Stimulated activated naive CD8-positive, alpha-beta T cell treated with anti-CD3 and anti-CD28 coated beads, Interleukin-15, Interleukin-2, amounts not matched to agents 100 U/mL and 50 U/mL, for 24 hours (primary cell): Measurements from ENCODE around the gene PTH2R.
"Not testable (repeated sequence)": the region's sequence is repeated elsewhere in the genome, so short reads cannot be mapped to it uniquely, and the experiment has no call there.

ENCODE experiments used
- ATAC-seq: fragments of 150-1000 bp; cut with Tn5 transposase; one replicate; pipeline ENCODE4 v1.10.0; 2021
- DNase-seq: peaks from one replicate; pipeline ENCODE4 v3.0.0; 2021

PTH2R gene

DNA sequence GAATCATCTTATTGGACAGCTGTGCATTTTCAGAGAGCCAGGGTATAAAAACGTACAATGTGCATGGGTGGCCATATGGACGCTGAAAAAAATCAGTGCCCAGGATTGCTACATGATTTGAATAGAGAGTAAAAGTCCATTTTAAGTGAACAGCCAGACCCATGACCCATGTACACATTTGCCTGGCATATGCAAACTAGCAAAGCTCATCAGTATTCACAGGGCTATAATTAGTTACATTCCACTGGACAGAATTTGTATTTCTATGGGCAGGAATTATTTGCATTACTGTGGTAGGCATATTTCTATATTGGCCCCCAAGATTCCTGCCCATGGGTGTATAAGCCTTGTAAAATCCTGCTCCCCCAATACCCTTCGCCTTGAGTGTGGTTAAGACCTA lies 78.8 kb downstream of the PTH2R start:
- no peak for ATAC-seq
- DNase-seq: no peak

GRCh38 chr2:208488686-208489564 lies 82.3 kb downstream of the PTH2R start:
- ATAC-seq (no peak), DNase-seq (no peak)

DNA sequence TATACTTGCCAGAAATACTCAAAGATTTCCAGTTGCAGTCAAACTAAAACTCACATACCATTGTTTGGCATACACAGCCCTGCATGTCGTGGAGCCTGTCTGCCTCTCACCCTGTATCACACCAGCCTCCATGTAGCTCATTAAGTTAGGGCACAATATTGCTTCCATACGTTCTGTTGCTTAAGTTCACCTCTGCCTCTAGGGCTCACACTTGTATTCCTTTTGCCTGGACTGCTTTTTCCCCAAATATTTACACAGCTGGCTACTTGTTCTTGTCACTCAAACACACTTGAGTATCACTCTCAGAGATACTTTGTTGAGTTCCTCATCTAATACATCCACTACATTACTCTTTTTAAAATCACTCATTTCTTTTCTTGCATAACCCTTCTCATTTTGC lies 83.1 kb downstream of the PTH2R start:
- DNase-seq (no peak), ATAC-seq (no peak)

DNA sequence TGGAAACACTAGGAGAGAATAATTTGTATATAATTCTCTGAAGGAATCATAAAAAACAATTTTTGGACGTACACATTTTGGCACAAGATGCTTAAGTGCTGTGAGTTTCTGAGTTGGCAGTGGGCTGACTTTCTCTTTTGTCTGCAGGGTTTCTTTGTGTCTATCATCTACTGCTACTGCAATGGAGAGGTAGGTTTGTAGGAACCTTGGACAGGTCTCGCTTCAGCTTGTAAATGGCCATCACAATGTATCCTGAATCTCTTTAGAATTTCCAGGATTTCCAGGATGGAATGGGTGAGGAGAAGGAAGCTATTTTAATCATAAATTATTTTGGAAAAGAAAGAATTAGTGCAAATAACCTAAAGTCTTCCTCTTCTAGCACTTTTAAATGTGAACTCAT lies 83.9 kb downstream of the PTH2R start:
- ATAC-seq (no peak), DNase-seq (no peak)

- DNase-seq: no peak
- no peak for ATAC-seq
These were observed 85.0 kb downstream of the PTH2R start for GRCh38 chr2:208491641-208492040.

DNA sequence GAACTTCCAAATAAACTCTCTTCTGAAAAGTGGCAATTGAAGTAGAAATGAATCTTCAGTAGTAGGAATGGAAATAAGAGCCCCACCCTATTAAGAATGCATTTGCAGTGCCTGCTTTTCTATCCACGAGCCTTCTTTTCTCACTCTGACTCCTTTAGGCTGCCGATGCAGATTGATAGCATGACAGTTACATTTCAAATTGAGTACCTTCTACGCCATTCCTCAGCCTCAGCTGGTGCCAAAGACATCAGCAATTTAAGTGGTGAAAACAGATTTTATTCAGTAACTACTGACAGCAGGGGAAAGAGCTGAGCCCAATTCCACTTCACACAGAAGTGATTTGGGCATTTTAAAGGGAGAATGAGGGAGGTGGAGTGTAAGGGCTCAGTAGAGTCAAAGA lies 85.5 kb downstream of the PTH2R start:
- DNase-seq (no peak), ATAC-seq (no peak)

- ATAC-seq (no peak), DNase-seq (no peak)
These were observed 86.6 kb downstream of the PTH2R start for GRCh38 chr2:208493186-208493585.

DNA sequence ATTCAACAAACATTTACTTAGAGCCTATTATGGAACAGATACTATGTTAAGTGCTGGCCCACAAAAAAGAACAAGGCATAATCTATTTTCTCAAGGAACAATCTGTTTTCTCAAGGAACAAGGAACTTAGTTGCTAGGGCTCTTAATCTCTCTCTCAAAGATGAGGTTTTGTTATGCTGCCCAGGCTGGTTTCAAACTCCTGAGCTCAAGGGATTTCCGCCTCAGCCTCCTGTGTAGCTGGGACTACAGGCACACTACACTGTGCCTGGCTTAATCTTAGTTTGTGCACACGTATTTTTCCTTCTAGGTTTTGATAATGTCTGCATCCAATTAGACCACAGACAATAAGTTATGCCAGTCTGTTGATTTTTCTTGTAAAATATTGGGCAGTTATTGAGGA lies 89.5 kb downstream of the PTH2R start:
- DNase-seq (no peak), ATAC-seq (no peak)

- ATAC-seq: no peak
- DNase-seq: no peak
These were observed 94.6 kb downstream of the PTH2R start for GRCh38 chr2:208501206-208501605.

- ATAC-seq: no peak
- no peak for DNase-seq
These were observed 95.7 kb downstream of the PTH2R start for GRCh38 chr2:208502288-208502687.

GRCh38 chr2:208505365-208505764 lies 98.8 kb downstream of the PTH2R start:
- not testable (repeated sequence) for DNase-seq

GRCh38 chr2:208509586-208509985 lies 103.0 kb downstream of the PTH2R start:
- no peak for DNase-seq
- no peak for ATAC-seq

More at GRCh38 chr2:208505365-208505764, 98.8 kb downstream of the PTH2R start:
- ATAC-seq: not testable (repeated sequence)

GRCh38 chr2:208511016-208511415 lies 104.4 kb downstream of the PTH2R start:
- DNase-seq (no peak), ATAC-seq (no peak)

DNA sequence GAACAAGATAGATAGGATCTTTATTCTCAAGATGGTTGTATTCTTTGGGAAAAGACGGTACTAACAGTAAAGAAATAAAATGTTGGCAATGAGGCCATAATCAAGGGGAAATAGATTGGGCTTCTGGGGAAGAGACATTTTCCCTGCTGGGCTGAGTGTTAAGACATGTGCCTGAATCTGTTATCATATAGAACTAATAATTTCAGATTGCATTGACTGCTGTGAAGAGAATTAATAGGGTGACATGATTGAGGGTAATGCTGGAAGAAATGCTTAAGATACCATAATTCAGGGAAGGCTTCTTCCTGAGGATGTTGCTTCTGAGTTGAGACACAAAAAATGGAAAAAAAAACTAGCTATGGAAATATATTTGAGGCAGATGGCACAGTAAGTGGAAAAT lies 105.0 kb downstream of the PTH2R start:
- ATAC-seq: no peak

GRCh38 chr2:208515099-208515498 lies 108.5 kb downstream of the PTH2R start:
- no peak for DNase-seq
- ATAC-seq: no peak

More for the DNA sequence above, 105.0 kb downstream of the PTH2R start:
- DNase-seq: no peak

DNA sequence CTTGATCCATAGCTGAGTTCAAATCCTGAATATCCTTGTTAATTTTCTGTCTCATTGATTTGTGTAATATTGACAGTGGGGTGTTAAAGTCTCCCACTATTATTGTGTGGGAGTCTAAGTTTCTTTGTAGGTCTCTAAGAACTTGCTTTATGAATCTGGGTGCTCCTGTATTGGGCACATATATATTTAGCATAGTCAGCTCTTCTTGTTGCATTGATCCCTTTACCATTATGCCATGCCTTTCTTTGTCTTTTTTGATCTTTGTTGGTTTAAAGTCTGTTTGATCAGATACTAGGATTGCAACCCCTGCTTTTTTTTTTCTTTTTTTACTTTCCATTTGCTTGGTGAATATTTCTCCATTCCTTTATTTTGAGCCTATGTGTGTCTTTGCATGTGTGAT lies 116.5 kb downstream of the PTH2R start:
- DNase-seq, ATAC-seq: not testable (repeated sequence)

DNA sequence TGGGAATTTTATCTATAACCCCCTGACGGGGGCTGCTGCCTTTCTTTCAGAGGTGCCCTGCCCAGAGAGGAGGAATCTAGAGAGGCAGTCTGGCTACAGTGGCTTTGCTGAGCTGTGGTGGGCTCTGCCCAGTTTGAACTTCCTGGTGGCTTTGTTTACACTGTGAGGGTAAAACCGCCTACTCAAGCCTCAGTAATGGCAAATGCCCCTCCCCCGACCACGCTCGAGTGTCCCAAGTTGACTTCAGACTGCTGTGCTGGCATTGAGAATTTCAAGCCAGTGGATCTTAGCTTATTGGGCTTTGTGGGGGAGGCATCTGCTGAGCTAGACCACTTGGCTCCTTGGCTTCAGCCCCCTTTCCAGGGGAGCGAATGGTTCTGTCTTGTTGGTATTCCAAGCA lies 118.6 kb downstream of the PTH2R start:
- not testable (repeated sequence) for ATAC-seq, DNase-seq

DNA sequence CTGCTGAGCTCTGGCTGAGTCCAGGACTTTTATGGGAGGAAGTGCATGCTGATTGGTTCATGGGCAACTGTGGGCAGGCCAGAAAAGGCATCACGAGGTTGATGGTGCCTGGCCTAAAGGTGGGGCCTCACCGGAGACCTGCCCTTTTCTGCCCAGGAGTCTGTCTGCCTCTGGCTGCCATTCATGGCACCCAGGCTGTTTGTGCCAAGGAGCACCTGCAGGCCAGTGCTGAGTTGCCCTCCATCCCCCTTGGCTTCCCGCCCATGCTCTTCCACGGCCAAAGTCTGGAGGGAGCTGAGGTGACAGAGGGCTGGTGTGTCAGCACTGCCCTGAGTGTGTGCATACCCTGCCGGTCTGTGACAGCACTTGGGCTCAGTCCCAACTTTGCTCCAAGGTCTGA lies 123.2 kb downstream of the PTH2R start:
- ATAC-seq: no peak
- no peak for DNase-seq

GRCh38 chr2:208531361-208531760 lies 124.8 kb downstream of the PTH2R start:
- DNase-seq (no peak), ATAC-seq (no peak)

DNA sequence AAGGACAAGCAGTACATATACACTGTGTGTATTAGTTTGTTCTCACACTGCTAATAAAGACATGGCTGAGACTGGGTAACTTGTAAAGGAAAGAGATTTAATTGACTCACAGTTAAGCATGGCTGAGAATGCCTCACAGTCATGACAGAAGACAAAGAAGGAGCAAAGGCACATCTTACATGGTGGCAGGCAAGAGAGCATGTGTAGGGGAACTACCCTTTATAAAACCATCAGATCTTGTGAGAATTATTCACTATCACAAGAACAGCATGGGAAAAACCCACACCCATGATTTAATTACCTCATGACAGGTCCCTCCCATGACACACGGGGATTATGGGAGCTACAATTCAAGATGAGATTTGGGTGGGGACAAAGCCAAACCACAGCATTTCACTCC lies 129.0 kb downstream of the PTH2R start:
- not testable (repeated sequence) for DNase-seq, ATAC-seq

GRCh38 chr2:208541461-208541988 lies 134.9 kb downstream of the PTH2R start:
- ATAC-seq (no peak), DNase-seq (no peak)

GRCh38 chr2:208541989-208542464 lies 135.4 kb downstream of the PTH2R start:
- no peak for DNase-seq
- ATAC-seq: no peak

DNA sequence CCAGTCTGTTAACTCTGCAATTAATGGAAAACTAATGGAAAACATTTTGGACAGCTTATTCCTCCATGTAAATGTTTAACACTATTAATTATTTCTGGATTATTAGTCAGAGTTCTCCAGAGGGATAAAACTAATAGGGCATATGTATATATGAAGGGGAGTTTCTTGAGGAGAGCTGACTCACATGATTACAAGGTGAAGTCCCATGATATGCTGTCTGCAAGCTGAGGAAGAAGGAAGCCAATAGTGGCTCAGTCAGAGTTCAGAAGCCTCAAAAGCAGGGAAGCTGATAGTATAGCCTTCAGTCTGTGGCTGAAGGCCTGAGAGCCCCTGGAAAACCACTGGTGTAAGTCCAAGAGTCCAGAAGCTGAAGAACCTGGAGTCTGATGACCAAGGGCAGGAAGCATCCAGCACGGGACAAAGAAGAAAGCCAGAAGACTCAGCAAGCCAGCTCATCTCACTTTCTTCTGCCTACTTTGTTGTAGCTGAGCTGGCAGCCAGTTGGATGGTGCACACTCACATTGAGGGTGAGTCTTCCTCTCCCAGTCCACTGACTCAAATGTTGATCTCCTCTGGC lies 136.0 kb downstream of the PTH2R start:
- ATAC-seq: no peak
- no peak for DNase-seq
